SK-N-MC (cell line): ENCODE measurements around the gene SCGB1A1.

Source experiments
- EZH2 ChIP-seq: fragments of 200-600 bp; sonication (generic); IDR thresholded peaks from one replicate; pipeline ENCODE4 v1.6.1; 2017; ENCODE audit warnings: antibody characterized with exemption
- FOXP2 ChIP-seq: optimal IDR thresholded peaks from 2 replicates; pipeline ENCODE3; 2011; ENCODE audit warnings: mild to moderate bottlenecking, moderate library complexity; ENCODE audit not compliant: insufficient read depth; ENCODE audit errors: extremely low read length, control extremely low read depth
- POLR2AphosphoS5 ChIP-seq: IDR thresholded peaks from 2 replicates; pipeline ENCODE4 v1.6.1; 2012; ENCODE audit warnings: mild to moderate bottlenecking, low read depth, low read length, borderline replicate concordance

- TF ChIP-seq EZH2 (no peak), POLR2AphosphoS5 (no peak), FOXP2 (no peak)
Measured at GRCh38 chr11:62430425-62430824, 11.6 kb downstream of the SCGB1A1 start.
